NCI-H146 treated with DMSO at 0.1 percent for 48 hours (cell line): Measurements from ENCODE around the gene THSD7B.

ENCODE experiments used
- DNase-seq: peaks from one replicate; lab custom pipeline; 2025; ENCODE audit not compliant: unreplicated experiment; lab: John Stamatoyannopoulos, UW

Gene THSD7B

DNA sequence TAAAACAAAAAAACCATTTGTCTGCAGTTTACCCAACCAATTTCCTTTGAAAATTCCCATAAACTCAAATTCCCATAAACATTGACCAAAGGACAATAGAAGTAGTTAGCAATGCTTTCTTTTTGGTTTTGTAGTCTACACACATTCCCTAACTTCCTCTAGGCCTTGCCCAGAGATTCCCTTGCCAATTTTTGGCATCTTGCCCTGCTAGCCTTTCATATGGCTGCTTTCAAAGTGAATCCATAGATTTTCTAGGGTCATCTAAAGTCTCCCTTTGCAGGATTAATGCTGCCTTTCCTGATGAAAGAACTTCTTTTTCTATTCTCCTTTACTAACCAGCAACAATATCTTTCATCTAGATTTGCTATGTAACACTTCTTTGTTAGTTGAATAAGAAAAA, 33.4 kb downstream of the THSD7B start:
- no peak for DNase-seq

DNA sequence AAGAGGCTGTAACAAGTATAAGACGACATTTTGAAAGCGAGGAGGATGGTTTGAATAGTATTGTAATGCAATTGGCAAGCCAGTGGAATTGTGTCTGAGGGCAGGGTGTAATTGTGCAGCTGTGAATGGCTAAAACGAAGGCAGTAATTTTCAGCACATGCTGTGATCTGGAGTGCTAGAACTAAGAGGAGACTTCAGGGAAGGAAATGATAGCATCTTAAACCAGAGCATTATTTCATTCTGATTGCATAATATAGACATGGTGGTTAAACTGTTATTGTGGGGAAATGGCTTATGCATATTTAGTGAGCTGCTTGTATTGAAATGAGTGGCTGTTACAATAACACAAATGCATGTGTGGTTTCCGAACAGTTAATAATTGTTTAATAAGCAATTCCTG, 36.3 kb downstream of the THSD7B start:
- no peak for DNase-seq

- DNase-seq, result no peak
Observed at GRCh38 chr2:136809998-136810397, 44.7 kb downstream of the THSD7B start.

DNA sequence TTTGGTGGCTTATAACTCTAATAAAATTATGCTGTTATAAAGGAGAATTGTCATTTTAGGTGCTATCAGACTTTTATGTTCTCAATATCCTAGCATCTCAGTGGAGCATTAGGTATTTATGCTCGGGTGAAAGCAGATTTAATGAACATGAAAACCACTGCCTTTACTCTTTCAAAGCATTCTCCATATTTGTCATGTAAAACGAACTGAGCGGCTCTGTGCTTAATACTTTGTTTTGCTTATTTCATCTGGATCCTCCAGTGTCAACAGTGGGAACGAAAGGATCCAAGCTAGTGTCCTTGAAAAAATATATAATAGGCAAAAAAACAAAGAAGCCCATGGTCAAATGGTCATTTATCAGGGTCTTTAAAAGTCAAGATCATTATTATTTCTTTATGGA, 53.5 kb downstream of the THSD7B start:
- no peak for DNase-seq

DNA sequence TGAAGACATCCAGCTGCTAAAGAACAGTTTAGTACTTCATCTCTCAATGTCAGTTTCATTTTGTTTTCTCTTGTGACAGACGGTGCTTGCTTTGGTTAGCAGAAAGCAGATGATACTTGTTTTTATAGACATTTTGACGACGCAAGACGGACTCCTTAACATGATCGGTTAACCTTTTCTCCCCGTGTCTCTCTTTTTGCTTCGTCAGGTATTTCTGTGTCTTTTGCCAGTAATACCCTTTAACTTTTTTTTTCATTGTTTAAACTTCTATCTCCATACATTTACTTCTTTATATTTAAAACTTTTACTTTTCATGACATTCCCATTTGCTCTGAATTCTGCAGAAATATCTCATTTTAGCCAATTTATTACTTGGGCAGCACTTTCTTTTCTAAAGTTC, 57.9 kb downstream of the THSD7B start:
- no peak for DNase-seq

- no peak for DNase-seq
Observed at GRCh38 chr2:136828162-136828561, 62.8 kb downstream of the THSD7B start.

DNA sequence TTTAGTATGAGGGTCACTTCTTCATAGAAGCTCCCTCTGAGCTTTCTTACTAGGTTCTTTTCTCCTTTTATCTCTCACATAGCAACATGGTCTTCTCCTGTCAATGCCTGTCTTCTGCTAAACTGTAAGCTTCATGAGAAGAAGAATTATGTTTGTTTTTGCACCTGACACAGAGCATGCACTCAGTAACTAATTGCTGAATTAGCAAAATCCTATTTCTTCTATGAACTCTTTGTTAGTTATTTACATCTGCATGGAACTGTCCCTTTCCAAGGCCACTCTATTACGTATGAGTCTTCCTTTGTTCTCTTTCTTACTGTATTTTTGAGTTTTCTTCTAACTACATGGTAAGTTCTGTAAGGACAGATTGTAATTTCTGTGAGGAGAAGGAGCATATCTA, 63.4 kb downstream of the THSD7B start:
- no peak for DNase-seq

GRCh38 chr2:136844546-136844945, 79.2 kb downstream of the THSD7B start:
- no peak for DNase-seq

DNA sequence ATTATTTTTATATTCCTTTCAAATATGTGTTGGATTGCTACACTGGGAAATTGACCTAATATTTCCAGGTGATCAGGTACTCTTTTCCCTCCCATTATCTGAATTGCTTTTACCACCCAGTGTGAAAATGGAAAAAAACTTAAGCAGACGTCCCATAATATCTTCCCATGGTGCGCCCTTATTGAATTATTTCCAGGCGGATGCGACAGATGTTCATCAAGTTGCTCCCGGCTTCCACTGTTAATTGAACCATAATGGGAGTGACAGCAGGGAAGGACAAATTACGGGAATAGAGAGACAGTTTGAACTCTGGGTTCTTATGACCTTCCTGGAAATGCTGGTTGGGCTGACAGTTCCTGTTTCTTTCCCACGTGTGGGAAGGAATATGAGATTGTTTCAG, 93.3 kb downstream of the THSD7B start:
- DNase-seq, result no peak

- DNase-seq, result no peak
Observed at GRCh38 chr2:136860443-136860958, 95.2 kb downstream of the THSD7B start.

DNA sequence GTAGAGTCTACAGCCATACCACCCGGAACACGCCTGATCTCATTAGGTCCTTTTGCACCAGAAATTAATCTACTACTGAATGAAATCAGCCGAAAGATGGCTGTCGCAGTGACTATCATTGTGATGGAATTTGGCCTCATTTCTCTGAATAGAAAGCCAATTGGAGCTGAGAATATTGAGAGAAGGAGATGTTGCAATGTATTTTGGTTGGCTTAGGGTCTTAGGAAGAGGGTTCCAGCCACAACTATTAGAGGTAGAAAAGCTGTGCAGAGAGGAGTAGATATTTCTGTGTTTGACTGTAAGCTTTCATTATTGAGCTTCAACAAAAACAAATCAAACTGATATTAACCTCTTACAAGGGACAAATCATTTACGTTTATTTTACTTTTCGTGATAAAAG, 98.1 kb downstream of the THSD7B start:
- no peak for DNase-seq

DNA sequence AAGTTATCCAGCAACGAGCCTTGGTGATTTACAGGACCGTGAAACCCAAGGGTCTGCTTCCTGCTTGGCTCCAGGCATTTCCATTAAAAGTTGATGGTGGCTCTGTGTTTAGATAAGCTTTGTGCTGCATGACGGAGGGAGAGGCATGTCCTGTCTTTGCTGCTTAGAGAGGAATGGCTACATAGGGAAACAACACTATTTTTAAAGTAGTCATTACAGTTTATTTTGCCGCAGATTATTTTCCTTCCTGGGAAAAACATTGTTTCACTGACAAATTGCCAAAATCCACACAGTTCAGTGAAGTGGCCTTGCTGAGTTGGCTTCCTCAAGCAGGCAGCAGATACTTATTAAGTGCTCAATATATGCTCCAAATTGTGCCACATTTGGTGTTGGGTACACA, 98.5 kb downstream of the THSD7B start:
- no peak for DNase-seq

GRCh38 chr2:136871424-136871823, 106.1 kb downstream of the THSD7B start:
- no peak for DNase-seq

- DNase-seq, result no peak
Observed at GRCh38 chr2:136874258-136874657, 108.9 kb downstream of the THSD7B start.

GRCh38 chr2:136891100-136891499, 125.8 kb downstream of the THSD7B start:
- DNase-seq, result no peak

DNA sequence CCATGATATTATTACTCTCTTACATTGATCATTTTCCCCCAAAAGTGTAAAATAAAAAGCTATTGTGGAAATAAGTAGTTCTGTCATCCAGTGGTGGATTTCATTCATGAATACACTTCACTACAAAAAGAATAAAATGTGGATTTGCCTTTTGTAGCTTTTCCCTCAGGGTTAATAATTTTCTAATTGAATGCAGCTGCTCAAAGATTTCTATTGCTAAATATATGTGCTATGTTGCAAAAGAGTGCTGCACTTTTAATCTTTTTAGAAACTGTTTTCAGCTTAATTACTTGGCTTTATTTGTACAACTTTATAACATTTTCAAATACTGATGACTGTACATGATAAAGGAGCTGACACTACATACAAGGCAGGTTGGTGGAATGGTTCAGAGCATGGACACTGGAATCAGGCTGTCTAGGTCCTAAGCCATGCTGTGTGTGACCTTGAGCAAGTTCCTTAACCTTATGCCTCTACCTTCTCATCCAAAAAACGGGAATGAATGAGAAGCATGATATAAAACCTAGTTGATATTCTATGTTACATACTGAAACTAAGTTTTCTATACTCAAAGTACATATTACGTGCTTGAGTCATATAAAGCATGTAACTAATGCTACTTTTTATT, 128.8 kb downstream of the THSD7B start:
- DNase-seq, result no peak

DNA sequence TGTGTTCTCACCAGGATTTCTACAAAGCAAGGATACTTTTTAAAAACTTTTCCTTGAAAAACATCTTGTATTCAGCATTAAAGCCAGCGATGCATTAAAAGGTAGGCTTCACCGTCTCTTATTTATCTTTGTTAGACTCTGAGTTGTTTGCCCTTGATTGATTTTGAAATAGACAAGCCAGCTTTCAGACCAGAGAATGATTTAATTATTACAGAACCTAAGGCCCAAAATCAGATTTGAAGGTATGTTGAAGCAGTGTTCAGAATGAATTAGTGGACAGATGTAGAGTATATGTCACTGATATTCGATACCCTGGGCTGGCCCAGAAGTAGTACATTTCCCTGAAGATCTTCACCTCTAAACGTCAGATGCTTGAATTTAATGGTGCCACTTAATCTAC, 136.4 kb downstream of the THSD7B start:
- DNase-seq, result no peak

DNA sequence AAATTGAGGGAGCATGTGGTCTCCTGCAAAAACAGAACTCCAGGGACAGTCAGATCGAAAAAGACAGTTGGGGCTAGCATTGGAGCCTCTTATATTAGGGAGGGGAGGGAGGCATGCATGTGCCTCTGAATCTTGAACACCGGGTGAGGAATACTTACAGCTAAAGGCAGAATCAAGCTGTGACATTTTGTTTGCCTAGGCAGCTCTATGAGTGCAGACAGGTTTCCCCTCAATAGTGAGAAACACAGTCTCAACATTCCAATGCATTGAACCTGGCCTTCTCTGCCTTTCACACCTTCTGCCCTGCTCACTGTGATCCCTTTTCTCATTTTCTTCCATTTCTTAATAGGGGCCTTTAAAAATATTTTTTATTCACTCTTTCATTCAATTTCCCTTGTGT, 140.4 kb downstream of the THSD7B start:
- DNase-seq, result no peak

- no peak for DNase-seq
Observed at GRCh38 chr2:136909777-136910176, 144.4 kb downstream of the THSD7B start.

DNA sequence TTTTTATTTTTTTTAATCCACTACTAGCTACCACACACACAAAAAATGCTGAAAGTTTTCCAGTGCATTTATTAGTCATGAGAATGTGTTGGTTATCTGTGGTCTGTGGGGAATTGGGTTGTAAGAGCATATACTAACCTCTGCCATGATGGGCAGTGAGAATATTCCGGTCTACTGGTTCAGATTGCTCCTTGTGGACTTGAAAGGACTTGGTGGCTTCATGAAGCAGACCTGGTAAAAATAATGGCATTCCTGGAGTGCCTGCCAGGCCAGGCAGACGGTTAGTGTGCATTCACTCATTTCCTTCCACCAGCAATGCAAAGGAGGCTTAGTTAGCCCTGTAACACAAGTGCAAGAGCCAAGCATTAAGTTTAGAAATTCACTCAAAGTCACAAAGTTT, 150.8 kb downstream of the THSD7B start:
- no peak for DNase-seq

DNA sequence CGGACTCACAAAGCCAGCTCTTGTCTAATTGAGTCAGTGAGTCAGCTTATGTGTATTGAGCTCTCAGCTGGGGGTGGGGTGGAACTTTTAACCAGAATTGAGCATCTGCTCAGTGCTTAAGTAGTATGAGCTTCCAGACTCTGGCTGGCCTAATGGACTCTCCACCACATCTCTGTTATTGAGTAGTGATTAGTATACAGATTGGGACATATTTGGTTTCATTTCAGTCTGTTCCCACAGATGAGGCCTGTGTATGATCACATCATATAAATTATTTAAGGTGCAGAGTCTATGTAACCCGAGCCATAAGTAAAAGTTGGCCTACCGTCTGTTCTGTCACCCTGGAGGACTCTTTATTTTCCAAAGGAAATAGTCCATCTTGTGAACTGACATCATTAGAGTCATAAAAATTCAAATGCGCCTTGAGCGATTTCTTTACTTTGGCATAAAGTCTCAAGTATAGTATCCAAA, 152.1 kb downstream of the THSD7B start:
- DNase-seq, result no peak

GRCh38 chr2:136919682-136920081, 154.3 kb downstream of the THSD7B start:
- DNase-seq, result no peak

GRCh38 chr2:136920652-136921333, 155.4 kb downstream of the THSD7B start:
- no peak for DNase-seq
